Measurements from ENCODE around the gene HABP2.

The HABP2 gene

GRCh38 chr10:113620511-113620910 lies 67.7 kb downstream of the HABP2 start:
- no peak overlapping the region for H3K4me3 ChIP-seq (replicated peaks in 1 of 2; ENCODE audit: low read depth in 2 of 2, low read length in 2 of 2)
- TF ChIP-seq CTCF (IDR thresholded peaks at IDR 0.05; ENCODE audit: low read depth, low read length): no peak
- DNase-seq (ENCODE audit: low read depth in 2 of 2): no peak

- no peak for TF ChIP-seq CTCF (IDR thresholded peaks at IDR 0.05; ENCODE audit: low read depth, low read length)
- no peak overlapping the region for H3K4me3 ChIP-seq (replicated peaks in 1 of 2; ENCODE audit: low read depth in 2 of 2, low read length in 2 of 2)
- no peak for DNase-seq (ENCODE audit: low read depth in 2 of 2)
These were observed 68.1 kb downstream of the HABP2 start for GRCh38 chr10:113620936-113621335.

GRCh38 chr10:113621799-113622198 lies 68.9 kb downstream of the HABP2 start:
- no peak for DNase-seq (ENCODE audit: low read depth in 2 of 2)
- no peak overlapping the region for H3K4me3 ChIP-seq (replicated peaks in 1 of 2; ENCODE audit: low read depth in 2 of 2, low read length in 2 of 2)
- no peak for TF ChIP-seq CTCF (IDR thresholded peaks at IDR 0.05; ENCODE audit: low read depth, low read length)

GRCh38 chr10:113622831-113623230 lies 70.0 kb downstream of the HABP2 start:
- no peak for DNase-seq (ENCODE audit: low read depth in 2 of 2)
- no peak overlapping the region for H3K4me3 ChIP-seq (replicated peaks in 1 of 2; ENCODE audit: low read depth in 2 of 2, low read length in 2 of 2)
- TF ChIP-seq CTCF (IDR thresholded peaks at IDR 0.05; ENCODE audit: low read depth, low read length): no peak

GRCh38 chr10:113625461-113626186 lies 72.8 kb downstream of the HABP2 start:
- DNase-seq (ENCODE audit: low read depth in 2 of 2): no peak
- TF ChIP-seq CTCF (IDR thresholded peaks at IDR 0.05; ENCODE audit: low read depth, low read length): no peak
- no peak overlapping the region for H3K4me3 ChIP-seq (replicated peaks in 1 of 2; ENCODE audit: low read depth in 2 of 2, low read length in 2 of 2)

GRCh38 chr10:113626809-113627355 lies 74.0 kb downstream of the HABP2 start:
- TF ChIP-seq CTCF (IDR thresholded peaks at IDR 0.05; ENCODE audit: low read depth, low read length): no peak
- DNase-seq (ENCODE audit: low read depth in 2 of 2): no peak
- no peak overlapping the region for H3K4me3 ChIP-seq (replicated peaks in 1 of 2; ENCODE audit: low read depth in 2 of 2, low read length in 2 of 2)

All from cardiac fibroblast (primary cell).